Suppressor macrophage treated with lipopolysaccharide for 1 hour (primary cell): ENCODE results near the gene RINT1.
"Not testable (repeated sequence)": the region's sequence is repeated elsewhere in the genome, so short reads cannot be mapped to it uniquely, and the experiment has no call there.

Experiments
- DNase-seq, 3 donors: peaks; one replicate each; pipeline ENCODE4 v3.0.0-alpha.2; 2020 to 2022

RINT1 gene

DNA sequence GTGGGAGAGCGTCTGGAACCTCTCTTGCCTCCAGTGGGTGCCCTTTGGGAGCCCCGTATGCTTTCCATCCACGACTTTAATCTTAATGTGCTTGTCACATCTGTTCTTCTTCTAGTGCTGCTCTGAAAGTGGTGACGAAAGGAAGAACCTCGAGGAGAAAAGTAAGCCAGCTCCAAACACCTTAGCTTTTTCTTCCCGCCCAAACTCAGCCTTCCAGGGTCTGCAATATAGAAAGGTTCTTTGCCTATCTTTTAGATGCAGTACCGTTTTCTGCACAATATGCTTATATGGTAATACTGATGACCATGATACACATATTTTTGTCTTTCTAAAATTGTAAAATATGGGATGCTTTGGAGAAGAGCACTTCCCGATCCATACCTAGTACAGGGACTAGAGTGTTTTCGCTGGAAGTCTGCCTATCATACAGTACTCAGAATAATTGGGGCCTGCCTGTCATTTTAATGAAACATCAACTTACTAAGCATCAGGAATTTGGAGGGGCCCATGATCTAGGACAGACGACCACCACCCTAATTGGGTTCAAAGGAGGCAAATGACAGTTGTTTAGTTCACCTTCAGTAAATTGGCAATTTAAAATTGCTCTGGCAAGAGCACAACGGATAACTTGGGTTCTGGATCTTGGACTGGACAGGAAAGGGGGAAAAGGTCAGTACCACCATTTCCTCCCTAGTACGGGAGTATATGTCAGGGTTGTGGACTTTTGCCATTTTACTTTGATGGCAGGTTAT is 884 bp downstream of the RINT1 start:
- DNase-seq, result peak in 1 of 3 donors; percentile 4

- no peak for DNase-seq
Observed at GRCh38 chr7:105538339-105538738, 6.3 kb downstream of the RINT1 start.

DNA sequence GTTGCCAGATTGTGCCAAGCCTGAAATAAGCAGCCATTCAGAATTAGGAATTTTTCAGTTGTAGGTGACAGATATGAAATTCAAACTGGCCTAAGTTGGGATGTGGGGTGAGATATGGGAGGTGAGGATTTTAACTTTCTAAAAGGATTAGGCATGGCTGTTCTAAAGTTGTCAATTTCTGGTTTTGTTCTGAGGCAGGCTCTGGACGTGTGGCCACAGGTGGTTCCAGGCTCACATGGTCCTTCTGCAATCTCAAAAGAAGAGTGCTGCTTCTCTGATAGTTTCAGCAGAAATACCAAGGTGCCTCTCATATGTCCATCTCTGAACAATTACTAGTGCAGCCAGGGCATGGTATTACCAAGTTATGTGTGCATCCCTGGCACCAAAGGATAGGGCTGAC is 27.9 kb downstream of the RINT1 start:
- DNase-seq, result no peak

- DNase-seq, result no peak
Observed at GRCh38 chr7:105565190-105565589, 33.2 kb downstream of the RINT1 start.

DNA sequence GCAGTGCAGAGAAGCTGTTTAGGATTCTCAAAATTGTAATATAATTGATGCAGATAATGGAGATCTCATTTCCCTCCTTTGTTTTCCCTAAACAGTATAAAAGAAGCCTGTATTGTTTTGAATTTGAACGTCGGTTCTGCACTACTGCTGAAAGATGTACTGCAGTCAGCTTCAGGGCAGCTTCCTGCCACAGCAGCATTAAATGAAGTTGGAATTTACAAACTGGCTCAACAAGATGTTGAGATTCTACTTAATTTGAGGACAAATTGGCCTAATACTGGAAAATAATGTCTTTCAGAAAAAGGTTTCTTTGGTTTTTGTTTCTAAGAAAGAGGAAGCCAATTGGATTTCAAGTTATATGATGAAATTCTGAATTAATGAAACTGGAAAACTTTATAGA is 35.0 kb downstream of the RINT1 start:
- DNase-seq, result no peak

DNA sequence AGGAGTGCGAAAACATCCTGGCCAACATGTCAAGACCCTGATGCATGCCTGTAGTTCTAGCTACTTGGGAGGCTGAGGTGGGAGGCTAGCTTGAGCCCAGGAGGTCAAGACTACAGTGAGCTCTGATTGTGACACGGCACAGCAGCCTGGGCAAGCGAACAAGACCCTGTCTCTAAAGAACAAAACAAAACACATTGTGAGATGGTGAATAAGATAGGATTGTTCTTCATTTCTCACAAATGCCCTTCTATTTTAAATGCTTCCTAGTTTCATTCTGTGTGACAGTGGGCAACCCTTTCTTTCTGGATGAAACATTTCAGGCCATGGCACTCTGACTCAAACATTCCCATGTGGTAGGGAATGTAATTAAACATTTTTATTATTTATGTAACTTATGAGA is 35.8 kb downstream of the RINT1 start:
- DNase-seq, result no peak

DNA sequence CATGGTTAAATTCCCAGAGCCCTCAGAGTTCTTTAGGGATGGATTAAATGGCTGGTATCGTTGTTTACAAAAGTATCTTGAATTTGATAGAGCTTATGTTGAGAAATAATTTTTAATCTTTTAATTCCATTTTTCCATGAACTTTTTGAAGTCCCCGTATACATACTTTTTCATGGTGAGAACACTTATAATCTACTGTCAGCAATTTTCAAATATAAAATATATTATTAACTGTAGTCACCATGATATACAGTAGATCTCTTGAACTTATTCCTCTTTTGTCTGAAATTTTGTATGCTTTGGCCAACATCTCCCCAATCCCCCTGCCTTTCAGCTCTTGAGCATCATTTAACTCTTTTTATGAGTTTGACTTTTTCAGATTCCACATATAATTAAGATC is 39.9 kb downstream of the RINT1 start:
- no peak for DNase-seq

- DNase-seq, result no peak
Observed at GRCh38 chr7:105577251-105577650, 45.2 kb downstream of the RINT1 start.

DNA sequence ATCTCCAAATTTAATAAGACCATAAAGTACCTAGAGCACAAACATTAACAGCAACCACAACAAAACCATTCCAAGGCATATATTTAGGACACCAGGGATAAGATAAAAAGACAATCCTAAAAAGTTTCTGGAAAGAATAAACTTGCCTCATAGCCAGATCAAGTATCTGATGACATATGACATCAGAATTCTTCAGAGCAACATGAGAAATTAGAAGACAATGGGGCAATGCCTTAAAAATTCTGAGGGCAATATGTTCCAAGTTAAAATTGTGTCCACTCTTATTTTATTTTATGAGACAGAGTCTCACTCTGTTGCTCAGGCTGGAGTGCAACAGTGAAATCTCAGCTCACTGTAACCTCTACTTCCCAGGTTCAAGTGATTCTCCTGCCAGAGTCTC is 46.5 kb downstream of the RINT1 start:
- DNase-seq, result no peak

GRCh38 chr7:105580022-105580740 is 48.2 kb downstream of the RINT1 start:
- DNase-seq, result no peak

GRCh38 chr7:105581066-105581811 is 49.2 kb downstream of the RINT1 start, which contains the start of gene EFCAB10:
Gene EFCAB10, minus strand, starts transcription at chr7:105581493. Its CDS starts 30 bp downstream, at chr7:105581463.
- peak; percentile 31 to 54 (median 33) for DNase-seq

DNA sequence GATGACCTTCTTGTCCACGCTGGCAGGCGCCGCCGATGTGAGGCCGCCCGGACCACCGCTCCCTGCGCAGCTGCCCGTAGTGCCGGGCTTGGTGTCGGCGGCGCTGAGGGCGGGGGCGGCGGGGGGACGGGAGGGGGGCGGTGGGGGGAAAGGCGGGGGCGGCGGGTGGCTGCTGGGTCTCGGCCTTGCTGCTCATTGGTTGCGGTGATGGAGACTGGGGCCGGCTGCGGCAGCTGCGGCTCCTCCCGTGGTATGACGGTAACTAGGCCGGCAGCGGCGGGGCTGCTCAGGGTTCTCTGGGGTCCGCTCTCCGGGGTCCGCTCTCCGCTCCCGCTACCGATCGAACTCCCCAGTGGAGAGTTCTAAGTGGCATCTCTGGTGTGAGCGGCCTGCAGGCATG is 51.1 kb downstream of the RINT1 start:
- no peak for DNase-seq

DNA sequence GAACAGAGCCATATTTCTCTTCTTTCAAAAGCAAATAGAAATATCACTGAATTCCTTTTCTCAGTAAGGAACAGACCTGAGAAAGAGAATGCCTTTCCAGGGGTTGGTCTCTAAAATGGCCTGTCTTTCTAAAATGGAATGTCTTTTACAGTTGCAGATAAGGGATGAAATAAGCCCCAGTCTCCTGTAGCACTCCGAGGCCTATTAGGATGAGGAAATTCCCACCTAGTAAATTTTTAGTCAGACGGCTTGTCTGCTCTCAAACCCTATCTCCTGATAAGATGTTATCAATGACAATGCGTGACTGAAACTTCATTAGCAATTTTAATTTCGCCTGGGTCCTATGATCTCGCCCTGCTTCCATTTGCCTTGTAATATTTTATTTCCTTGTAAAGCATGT is 52.2 kb downstream of the RINT1 start:
- no peak for DNase-seq

DNA sequence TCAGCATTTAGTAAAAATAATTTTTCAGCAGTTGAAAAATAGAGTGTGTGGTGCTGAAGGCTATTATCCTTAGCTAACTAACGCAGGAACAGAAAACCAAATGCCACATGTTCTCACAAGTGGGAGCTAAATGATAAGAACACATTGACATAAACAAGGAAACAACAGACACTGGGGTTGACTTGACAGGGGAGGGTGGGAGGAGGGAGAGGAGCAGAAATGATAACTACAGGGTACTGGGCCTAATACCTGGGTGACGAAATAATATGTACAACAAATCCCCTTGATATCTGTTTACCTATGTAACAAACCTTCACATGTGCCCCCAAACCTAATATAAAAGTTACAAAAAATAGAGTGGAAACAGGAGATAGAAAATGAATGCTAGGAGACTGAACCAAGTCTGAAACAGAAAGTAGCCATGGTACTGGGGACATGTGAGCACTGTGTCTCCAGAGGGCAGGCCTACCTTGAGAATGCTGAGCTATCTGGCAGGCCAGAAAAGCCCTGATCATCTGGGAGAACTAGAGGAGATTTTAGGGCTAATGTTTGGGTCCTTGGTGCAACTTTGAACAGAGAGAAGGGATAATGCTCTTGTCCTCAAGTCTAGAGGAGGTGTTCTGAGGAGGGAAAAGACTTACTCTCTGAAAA is 54.0 kb downstream of the RINT1 start:
- DNase-seq, result no peak

DNA sequence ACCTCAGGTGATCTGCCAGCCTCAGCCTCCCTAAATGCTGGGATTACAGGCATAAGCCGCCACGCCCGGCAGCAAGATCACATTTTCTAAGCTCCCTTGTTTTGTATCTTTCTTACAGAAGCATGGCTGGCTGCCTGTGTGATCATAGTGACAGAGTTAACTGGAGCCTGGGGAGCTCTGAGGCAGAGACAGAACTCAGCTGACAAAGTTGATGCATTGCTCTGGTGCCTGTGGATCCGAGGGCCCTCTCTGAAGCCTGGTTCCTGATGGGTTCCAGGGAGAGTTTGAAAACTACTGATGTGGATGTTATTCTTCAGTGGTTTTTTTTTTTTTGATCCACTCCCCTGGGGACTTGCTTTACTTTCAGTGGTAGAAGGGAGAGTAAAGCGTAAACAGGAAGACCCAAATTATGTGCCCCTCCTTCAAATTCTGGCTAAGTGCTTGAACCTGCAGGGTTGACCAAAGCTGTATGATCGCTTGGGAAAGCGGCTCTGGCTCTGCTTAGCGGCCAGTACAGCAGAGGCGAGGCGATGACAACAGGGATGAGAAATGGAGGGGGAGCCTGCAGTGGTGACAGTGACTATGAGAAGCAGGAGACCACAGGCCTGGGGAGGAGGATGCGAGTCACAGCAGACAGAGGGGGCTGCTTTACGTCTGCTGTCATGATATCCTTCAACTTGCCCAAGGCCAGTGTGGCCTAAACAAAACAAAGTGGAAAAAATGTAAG is 56.1 kb downstream of the RINT1 start:
- no peak for DNase-seq

DNA sequence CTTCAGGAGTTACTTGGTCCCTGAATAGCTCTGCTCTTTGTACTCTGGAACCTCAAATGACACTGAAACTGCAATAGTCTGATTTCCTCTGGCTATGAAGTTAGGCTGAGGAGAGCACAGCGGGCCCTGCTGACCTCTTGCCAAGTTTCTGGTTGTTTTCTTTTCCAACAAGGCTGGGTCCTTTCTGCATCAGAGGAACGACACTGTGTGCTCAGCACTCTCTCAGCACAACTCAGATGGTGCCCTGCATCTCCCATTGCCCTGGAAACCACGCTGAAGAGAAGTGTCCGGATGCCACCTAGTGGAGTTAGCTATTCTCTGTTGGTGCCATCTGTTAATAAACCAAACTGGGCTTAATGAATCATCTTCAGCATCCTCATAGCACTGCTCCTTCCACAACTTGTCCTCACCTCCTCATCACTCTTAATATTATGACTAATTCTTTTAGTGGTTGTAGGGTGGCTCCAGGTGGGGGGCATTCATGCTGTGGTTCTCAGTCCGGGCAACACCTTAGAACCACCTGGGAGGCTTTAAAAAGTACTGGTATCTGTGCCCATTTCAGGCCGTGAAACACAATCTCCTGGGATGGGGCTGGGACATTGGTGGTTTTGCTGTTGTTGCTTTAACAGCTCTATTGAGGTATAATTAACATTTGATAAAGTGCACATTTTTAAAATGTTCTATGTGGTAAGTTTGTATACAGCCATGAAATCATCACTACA is 57.5 kb downstream of the RINT1 start:
- peak; percentile 66 to 69 (median 68) for DNase-seq

DNA sequence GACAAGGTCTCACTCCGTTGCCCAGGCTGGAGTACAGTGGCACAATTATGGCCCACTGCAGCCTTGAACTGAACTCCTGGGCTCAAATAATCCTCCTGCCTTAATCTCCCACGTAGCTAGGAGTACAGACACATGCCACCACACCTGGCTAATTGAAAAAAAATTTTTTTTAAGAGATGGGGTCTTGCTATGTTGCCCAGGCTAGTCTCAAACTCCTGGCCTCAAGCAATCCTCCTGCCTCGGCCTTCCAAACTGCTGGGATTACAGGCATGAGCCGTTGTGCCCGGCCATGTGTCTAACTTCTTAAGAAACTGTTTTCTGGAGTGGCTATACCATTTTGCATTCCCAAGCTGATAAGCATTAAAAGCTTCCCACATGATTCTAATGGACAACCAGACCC is 58.8 kb downstream of the RINT1 start:
- no peak for DNase-seq

GRCh38 chr7:105591522-105591921 is 59.5 kb downstream of the RINT1 start:
- no peak for DNase-seq

- DNase-seq, result no peak
Observed at GRCh38 chr7:105594034-105594433, 62.0 kb downstream of the RINT1 start.

- no peak for DNase-seq
Observed at GRCh38 chr7:105596866-105597265, 64.9 kb downstream of the RINT1 start.

GRCh38 chr7:105599080-105599479 is 67.1 kb downstream of the RINT1 start:
- DNase-seq, result not testable (repeated sequence)

- DNase-seq, result no peak
Observed at GRCh38 chr7:105599551-105599950, 67.5 kb downstream of the RINT1 start.
